ENCODE data around the gene CBARP. TPM values are rescaled to one million over a fixed set of nuclear protein-coding genes. Genes with fewer than 3 reads are reported as not detected.

The CBARP gene
- total and polyA plus RNA-seq, 9 of the 15 experiments (the other 6 are each of a cell fraction or from before 2014, with no cell fraction given): 0.03 to 8.9 (median 1.2) TPM; not detected in 1

DNA sequence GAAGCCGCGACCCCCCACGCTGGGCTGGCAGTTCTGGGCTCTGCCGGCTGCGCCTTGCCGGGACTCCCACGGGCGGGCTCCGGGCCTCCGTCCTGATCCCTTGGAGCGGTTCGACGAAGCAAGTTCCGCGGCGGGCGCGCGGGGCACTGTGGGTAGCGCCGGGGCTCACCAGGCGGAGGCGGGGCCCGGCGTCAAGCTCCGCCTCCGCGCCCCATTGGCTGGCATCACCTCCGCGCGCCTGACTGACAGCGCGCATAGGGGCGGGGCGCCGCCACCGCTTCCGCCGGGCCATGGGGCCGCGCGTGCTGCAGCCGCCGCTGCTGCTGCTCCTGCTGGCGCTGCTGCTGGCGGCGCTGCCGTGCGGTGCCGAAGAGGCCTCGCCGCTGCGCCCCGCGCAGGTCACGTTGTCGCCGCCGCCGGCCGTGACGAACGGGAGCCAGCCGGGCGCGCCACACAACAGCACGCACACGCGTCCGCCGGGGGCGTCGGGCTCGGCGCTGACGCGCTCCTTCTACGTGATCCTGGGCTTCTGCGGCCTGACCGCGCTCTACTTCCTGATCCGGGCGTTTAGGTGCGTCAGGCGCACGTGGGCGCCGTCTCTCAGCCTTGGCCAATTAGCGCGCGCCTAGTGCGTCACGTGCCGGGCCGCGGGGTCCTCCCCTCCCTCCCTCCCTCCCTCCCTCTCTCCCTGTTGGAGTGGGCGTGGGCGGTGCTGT, 37.6 kb upstream of the CBARP start, which contains the start of gene FAM174C (continued):
- TF ChIP-seq, protein P1, sequence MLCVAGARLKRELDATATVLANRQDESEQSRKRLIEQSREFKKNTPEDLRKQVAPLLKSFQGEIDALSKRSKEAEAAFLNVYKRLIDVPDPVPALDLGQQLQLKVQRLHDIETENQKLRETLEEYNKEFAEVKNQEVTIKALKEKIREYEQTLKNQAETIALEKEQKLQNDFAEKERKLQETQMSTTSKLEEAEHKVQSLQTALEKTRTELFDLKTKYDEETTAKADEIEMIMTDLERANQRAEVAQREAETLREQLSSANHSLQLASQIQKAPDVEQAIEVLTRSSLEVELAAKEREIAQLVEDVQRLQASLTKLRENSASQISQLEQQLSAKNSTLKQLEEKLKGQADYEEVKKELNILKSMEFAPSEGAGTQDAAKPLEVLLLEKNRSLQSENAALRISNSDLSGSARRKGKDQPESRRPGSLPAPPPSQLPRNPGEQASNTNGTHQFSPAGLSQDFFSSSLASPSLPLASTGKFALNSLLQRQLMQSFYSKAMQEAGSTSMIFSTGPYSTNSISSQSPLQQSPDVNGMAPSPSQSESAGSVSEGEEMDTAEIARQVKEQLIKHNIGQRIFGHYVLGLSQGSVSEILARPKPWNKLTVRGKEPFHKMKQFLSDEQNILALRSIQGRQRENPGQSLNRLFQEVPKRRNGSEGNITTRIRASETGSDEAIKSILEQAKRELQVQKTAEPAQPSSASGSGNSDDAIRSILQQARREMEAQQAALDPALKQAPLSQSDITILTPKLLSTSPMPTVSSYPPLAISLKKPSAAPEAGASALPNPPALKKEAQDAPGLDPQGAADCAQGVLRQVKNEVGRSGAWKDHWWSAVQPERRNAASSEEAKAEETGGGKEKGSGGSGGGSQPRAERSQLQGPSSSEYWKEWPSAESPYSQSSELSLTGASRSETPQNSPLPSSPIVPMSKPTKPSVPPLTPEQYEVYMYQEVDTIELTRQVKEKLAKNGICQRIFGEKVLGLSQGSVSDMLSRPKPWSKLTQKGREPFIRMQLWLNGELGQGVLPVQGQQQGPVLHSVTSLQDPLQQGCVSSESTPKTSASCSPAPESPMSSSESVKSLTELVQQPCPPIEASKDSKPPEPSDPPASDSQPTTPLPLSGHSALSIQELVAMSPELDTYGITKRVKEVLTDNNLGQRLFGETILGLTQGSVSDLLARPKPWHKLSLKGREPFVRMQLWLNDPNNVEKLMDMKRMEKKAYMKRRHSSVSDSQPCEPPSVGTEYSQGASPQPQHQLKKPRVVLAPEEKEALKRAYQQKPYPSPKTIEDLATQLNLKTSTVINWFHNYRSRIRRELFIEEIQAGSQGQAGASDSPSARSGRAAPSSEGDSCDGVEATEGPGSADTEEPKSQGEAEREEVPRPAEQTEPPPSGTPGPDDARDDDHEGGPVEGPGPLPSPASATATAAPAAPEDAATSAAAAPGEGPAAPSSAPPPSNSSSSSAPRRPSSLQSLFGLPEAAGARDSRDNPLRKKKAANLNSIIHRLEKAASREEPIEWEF (CRISPR knock-in tag; IDR thresholded peaks at IDR 0.05): no peak
- TF ChIP-seq, protein P2, sequence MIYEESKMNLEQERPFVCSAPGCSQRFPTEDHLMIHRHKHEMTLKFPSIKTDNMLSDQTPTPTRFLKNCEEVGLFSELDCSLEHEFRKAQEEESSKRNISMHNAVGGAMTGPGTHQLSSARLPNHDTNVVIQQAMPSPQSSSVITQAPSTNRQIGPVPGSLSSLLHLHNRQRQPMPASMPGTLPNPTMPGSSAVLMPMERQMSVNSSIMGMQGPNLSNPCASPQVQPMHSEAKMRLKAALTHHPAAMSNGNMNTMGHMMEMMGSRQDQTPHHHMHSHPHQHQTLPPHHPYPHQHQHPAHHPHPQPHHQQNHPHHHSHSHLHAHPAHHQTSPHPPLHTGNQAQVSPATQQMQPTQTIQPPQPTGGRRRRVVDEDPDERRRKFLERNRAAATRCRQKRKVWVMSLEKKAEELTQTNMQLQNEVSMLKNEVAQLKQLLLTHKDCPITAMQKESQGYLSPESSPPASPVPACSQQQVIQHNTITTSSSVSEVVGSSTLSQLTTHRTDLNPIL (CRISPR knock-in tag; IDR thresholded peaks at IDR 0.05): no peak
- no peak for TF ChIP-seq ZNF551 (CRISPR knock-in tag; IDR thresholded peaks at IDR 0.05)
- TF ChIP-seq HSF4 (CRISPR knock-in tag; IDR thresholded peaks at IDR 0.05; ENCODE audit: borderline replicate concordance): peak; percentile 64; the same call in 1 of the 2 replicates
- TF ChIP-seq FOXM1 (IDR thresholded peaks at IDR 0.05; ENCODE audit: low read depth): no peak
- TF ChIP-seq FOXM1 (CRISPR knock-in tag; IDR thresholded peaks at IDR 0.05; ENCODE audit: low read depth): peak; percentile 34; the same call in 1 of the 2 replicates
- TF ChIP-seq ZNF324 (CRISPR knock-in tag; IDR thresholded peaks at IDR 0.05): no peak
- TF ChIP-seq GTF2F1 (IDR thresholded peaks at IDR 0.05; ENCODE audit: low read depth, low read length): no peak
- TF ChIP-seq SAFB2 (IDR thresholded peaks at IDR 0.05; ENCODE audit: borderline replicate concordance, low read depth, low read length, severe bottlenecking): no peak
- no peak for TF ChIP-seq ZNF384 (IDR thresholded peaks at IDR 0.05; ENCODE audit: low read depth, low read length)
- no peak for TF ChIP-seq ZNF695 (CRISPR knock-in tag; IDR thresholded peaks at IDR 0.05)
- peak; percentile 57; the same call in 1 of the 2 replicates for TF ChIP-seq C11orf30 (IDR thresholded peaks at IDR 0.05; ENCODE audit: low read depth)
- TF ChIP-seq RBM15 (IDR thresholded peaks at IDR 0.05; ENCODE audit: insufficient read depth, low read length): no peak
- 0 out of 2 replicates have a peak, but pooled peaks have one; percentile 18 for TF ChIP-seq ZNF197 (CRISPR knock-in tag; IDR thresholded peaks at IDR 0.05; ENCODE audit: low read depth)
- TF ChIP-seq CXXC5 (CRISPR knock-in tag; IDR thresholded peaks at IDR 0.05): peak; percentile 99
- TF ChIP-seq ZNF696 (CRISPR knock-in tag; conservative IDR thresholded peaks at IDR 0.05): no peak
- TF ChIP-seq SFPQ (IDR thresholded peaks at IDR 0.05; ENCODE audit: low read depth, low read length): no peak
- TF ChIP-seq ERF (CRISPR knock-in tag; IDR thresholded peaks at IDR 0.05): peak; percentile 93
- peak; percentile 85; the same call in 1 of the 2 replicates for TF ChIP-seq MTA3 (IDR thresholded peaks at IDR 0.05; ENCODE audit: borderline replicate concordance)
- TF ChIP-seq ILK (tag; IDR thresholded peaks at IDR 0.05; ENCODE audit: borderline replicate concordance, low read depth): no peak

All from K562 (cell line).